HG02885 (cell line): Measurements from ENCODE around the gene TRIP12.
"Not testable (repeated sequence)": the region's sequence is repeated elsewhere in the genome, so short reads cannot be mapped to it uniquely, and the experiment has no call there.

ENCODE experiments used
- ATAC-seq: cut with Tn5 transposase; IDR thresholded peaks from one replicate; pipeline ENCODE4 v1.9.1; 2021; ENCODE audit warnings: mild to moderate bottlenecking; ENCODE audit not compliant: unreplicated experiment, poor library complexity

Gene TRIP12

GRCh38 chr2:229783108-229783721, 138.6 kb downstream of the TRIP12 start:
- peak; percentile 60 for ATAC-seq

GRCh38 chr2:229780856-229781773, 140.7 kb downstream of the TRIP12 start:
- ATAC-seq, result peak; percentile 43

DNA sequence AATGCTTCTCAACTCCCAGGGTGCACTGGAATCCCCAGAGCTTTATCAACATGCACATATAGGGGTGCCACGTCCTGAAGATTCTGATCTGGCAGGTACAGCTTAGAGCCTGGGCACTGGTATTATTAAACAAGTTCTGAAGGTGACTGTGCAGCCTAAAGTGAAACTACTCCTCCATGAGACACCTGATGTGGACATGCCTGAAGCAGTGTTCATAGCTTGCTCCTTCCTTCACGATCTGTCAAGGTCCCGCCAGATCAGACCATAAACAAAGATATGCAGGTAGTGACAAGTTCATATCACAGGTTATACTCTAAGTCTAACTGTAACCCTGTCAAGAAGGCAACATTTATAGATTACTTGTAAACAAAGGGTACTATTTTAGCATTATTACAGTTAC, 142.2 kb downstream of the TRIP12 start:
- ATAC-seq, result no peak

- ATAC-seq, result no peak
These were observed 144.1 kb downstream of the TRIP12 start for GRCh38 chr2:229777716-229778115.

DNA sequence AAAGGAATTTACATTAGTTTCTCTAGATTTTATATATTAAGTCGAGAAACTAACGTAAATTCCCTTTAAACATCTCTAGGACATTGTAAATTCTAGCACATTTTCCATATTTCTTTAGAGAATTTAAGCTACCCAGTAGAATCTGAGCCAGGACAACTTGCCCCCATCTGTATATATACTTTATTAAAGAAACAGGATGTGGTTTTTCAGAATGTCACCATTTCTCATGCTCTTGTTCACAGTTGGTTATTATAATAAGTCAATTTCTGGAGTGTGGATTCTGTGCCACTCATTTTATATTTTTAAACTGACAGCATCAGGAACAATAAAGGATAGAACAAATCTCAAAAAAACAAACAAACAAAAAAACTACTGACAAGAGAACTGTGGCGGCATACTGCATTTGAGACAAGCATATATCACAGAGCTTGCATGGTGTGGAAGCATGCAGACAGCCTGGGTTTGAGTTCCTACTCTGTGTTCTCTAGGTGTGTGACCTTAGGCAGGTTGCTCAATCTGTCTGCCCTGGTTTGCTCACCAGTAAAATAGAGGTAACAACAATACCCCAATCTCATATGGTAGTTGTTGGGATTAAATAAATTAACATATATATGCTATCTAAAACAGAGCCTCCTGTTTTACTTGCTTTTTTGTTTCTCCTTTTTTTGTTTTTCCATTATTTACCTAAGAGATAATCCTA, 146.0 kb downstream of the TRIP12 start:
- peak; percentile 38 for ATAC-seq

DNA sequence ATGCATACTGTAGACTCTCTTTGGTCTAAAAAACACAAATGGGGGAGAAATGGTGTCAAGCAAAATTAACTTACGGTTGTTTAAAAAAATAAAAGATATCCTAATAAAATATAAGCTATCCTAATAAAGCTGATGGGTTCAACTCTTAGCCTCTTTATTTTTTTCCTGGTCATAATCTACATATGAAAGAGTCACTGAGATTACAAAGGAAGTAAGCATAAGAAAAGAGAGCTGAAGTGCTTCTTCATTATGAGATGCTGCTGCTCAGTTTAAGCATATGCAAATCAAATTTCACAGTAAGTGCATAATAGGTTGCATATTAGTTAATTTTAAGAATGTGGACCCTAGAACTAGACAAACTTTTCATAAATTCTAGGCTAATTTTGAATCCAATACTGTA, 147.6 kb downstream of the TRIP12 start:
- ATAC-seq, result no peak

DNA sequence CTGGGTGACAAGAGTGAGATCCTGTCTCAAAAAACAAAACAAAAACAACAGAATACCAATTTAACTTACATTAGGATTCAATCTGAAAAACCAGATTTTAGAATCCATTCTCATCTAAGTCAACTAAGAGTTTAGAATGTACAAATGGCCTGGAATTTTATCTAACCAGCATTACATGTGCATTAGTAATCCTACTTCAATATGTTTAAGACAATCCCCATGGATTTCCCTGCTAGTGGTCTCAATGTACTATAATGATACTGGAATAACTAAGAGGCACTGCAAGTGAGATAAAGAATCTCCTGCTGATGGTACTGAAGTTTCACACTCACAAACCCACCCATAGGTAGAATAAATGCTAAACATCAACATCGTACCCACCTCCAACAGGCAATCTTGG, 153.6 kb downstream of the TRIP12 start:
- no peak for ATAC-seq

DNA sequence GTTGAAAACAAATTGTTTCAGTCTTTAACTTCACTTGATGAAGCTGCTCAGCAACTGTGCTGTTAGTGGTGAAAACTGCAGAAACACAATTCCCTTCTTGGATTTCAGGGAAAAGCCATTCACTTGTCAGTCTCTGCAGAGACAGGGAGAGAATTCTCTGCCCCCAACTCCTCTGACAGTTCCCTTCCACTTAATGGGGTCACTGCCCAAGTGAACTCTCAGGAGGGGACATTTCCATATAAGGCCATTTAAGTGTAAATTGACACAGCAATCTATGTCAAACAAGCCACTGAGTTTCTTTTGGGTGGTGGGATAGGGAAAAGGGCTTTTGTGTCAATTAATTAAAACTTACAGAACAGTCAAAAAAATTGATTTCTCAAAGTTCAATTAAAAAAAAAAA, 156.1 kb downstream of the TRIP12 start:
- ATAC-seq, result no peak

DNA sequence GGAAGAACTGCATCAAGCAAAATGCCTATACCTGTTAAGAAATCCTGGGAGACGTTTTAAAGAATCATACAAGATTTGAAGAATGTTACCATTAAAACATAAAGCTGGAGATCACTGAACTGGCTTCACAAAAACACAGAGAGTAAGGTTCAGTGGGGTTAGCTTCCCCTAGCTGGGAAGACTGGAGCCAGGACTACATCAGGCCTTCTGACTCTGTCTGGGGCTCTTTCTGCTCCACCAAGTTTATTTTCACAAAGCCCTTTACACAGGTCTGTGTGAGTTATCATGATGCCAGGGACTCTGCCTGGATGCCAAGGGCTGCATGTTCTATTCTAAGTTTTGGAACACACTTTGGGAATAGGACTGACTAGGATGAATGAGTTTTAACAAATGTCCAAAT, 160.1 kb downstream of the TRIP12 start:
- ATAC-seq, result no peak

- ATAC-seq, result not testable (repeated sequence)
These were observed 164.3 kb downstream of the TRIP12 start for GRCh38 chr2:229757462-229757861.

DNA sequence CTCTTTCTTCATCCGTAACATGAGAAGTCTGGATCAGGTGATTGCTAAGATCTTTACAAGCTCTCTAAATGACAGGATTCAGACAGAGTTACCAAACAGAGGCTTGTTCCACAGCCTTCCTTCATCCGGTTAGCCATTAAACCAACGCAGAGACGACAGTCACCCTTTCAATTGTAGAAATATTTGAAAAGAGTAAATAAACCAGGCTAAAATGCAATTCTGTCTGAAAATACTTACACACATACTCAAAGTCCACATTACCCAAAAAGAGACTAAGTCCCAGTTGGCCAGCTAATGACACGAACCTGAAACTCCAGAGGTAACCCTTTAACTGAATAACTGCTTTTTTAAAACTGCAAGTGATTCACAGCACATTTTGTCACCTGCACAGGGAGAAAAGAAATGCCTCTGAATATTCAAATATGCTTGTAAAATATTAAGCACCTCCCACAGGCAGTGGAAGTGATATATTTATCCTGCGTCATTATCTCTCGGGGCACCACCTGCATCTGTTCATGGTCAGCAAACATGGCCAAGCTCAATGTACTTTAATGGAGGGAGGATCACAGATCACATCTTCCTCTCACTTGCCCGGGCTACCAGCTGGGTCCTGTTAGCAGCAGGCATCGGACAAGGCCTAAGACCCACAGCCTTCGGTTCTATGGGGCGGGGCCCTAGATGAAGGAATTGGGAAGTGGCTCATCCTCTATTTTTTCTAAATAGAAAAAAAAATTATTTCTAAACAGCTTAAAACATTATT, 168.7 kb downstream of the TRIP12 start:
- no peak for ATAC-seq

GRCh38 chr2:229749779-229750178, 172.0 kb downstream of the TRIP12 start:
- ATAC-seq, result no peak

DNA sequence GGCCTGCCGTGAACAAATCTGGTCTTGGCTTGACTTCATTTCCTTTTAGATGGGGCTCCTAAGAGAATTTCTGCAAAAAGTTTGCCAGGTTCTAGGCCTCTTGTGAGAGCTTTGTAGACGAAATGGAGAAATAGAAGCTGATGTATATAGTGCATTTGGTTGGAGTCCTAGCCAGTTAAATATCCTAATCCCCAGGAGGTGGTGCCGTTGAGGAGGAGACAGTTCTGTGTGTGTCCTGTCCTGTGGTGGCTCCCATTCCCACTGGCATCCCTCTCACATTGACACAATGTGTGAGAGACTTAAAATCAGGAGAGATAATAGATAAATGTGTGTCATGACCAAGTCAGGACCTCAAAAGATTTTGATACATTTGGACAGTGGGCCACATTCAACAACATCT, 172.9 kb downstream of the TRIP12 start:
- ATAC-seq, result no peak

DNA sequence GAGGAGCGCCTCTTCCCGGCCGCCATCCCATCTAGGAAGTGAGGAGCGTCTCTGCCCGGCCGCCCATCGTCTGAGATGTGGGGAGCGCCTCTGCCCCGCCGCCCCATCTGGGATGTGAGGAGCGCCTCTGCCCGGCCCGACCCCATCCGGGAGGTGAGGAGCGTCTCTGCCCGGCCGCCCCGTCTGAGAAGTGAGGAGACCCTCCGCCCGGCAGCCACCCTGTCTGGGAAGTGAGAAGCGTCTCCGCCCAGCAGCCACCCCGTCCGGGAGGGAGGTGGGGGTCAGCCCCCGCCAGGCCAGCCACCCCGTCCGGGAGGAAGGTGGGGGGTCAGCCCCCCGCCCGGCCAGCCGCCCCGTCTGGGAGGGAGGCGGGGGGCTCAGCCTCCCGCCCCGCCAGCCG, 179.1 kb downstream of the TRIP12 start:
- not testable (repeated sequence) for ATAC-seq

DNA sequence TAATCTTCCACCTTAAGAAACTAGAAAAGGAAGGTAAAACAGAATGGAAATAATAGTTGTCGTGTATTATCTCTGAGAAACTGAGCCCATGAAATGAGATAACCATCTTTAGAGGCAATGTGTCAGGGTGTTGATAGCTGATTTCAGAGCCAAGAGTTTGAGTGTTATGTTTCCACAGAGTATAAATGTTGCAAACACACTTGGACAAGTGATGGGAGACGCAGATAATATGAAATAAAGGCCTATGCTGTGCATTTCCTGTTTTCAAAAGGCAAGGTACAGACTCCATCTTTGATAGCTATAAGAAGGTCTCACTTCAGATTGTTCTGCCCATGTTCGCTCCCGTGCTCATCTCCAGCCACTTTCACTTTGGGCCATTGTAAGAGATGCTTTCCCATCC, 181.5 kb downstream of the TRIP12 start:
- no peak for ATAC-seq

GRCh38 chr2:229738024-229738625, 183.7 kb downstream of the TRIP12 start:
- ATAC-seq, result no peak

DNA sequence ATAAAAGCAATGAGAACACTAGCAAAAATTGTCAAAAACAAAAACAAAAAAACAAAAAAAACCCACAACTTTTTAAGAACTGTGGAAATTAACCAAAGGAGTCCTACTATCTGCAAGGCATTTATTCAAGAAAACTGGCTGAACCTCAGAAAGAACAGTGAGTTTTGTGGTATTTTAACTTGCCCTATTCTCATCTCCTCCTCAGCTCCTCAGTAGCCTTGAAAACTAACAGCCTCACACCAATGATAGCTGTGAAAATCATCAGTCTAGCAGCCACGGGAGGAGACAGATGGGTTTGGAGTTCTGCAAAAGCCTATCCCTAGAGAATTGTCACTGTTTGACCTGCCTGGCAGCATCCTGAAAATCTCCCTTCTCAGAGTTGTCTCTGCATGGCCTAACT, 187.4 kb downstream of the TRIP12 start:
- ATAC-seq, result no peak

DNA sequence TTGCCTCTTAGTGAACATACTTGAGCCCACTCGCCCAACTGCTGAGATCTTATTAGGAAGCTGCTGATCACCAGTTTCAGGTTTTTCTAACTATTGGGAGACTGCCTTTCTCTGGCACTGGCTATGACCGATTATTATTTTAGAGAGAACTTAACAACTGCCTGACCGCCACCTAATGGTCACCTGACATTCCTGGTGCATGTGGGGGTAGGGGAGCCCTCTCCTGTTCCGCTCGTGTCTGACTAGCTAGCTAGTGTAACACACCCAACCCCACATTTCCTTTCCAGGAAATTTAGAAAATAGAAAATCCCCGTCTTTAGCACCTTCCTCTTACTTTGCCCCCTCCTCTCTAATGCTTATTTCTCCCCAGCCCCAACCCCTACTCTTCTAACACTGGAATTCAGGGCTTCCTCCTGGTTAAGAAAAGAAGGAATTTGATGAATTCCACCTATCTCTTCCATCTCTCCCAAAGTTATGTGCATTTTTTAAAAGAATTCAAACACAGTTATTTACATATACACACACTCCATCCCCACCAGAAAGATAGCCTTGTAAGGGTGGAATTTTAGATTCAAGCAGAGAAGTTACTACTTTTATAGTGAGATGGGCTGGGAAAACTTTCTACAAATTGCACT, 188.1 kb downstream of the TRIP12 start:
- no peak for ATAC-seq

DNA sequence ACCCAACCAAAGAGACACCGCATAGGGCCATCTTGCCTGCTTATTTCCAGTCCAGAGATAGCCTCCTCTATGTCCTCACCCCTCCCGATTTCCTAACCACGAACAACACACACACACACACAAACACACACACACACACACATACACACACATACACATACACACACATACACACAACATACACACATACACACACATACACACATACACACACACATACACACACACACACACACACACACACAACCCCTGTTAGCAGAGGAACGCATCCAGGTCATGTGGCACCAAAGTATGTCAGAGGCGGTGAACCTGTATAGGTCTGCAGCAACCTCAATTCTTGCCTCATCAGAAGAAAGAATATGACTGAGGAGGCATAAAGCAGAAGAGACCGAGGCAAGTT, 188.9 kb downstream of the TRIP12 start:
- no peak for ATAC-seq

- ATAC-seq, result no peak
These were observed 189.9 kb downstream of the TRIP12 start for GRCh38 chr2:229731916-229732315.
